GM18511 (cell line): ENCODE results near the gene ZNF222.
A peak's percentile ranks its signal among the peaks of the same experiment; 100 is the strongest.

Experiments used
- ATAC-seq: cut with Tn5 transposase; IDR thresholded peaks from one replicate; pipeline ENCODE4 v1.9.1; 2021; ENCODE audit warnings: mild to moderate bottlenecking, moderate library complexity; ENCODE audit not compliant: unreplicated experiment

The ZNF222 gene

DNA sequence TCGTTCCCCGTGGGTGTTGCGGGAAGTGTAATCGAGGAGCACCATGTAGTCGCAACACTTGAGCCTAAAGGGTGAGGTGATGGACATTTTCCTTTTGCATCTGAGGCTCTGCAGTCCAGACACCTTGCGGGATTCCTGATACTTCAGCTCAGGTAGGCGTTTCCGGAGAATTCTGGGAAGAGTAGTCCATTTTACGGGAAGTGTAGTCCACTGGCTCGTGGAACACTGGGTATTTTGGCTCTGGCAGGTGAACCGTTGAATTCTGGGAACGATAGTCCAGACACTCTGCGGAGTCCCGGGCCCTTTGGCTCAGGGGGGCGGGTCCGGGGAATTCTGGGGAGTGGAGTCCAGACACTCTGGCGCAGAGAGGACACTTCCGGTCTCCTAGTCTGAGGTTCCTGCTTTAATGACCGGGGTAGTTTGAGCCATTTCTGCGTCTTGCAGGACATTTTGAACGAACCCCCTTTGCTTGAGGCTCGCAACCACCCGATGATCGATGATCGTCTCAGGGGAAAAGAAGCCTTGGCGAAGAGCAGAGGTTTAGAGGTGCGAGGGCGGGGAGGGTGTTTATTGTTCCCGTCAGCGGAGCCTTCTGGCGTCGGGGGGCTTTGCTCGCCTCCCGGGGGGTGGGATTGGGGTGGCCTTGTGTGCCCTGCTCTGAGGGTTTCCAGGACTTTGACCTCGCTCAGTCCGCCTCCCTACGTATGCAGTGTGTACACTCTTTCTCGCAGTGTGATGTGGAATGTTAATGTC is 26.6 kb downstream of the ZNF222 start, which contains the start of gene ZNF223:
Gene ZNF223, plus strand, starts transcription at position 387 of the 753 bp plus-strand sequence. CDS start 3,141 bp downstream, outside the sequence.
- peak; percentile 87 for ATAC-seq

DNA sequence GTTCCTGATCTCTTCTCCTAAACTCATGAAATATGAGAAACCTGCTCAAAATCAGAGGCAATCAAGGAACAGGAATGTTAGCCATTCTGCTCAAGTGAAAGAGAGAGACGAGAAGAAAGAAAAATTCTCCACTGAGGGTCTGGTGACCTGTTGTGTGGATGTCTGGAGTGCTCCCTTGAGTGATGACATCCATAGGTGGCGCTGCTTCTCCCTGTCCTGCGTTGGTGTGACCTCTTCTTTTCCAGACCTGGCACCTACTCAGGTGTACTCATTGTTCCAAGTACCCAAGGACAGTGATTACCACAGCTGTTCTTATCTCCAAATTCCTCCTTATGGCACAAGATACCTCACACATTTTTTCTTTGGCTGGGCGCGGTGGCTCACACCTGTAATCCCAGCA is 30.7 kb downstream of the ZNF222 start:
- no peak for ATAC-seq

DNA sequence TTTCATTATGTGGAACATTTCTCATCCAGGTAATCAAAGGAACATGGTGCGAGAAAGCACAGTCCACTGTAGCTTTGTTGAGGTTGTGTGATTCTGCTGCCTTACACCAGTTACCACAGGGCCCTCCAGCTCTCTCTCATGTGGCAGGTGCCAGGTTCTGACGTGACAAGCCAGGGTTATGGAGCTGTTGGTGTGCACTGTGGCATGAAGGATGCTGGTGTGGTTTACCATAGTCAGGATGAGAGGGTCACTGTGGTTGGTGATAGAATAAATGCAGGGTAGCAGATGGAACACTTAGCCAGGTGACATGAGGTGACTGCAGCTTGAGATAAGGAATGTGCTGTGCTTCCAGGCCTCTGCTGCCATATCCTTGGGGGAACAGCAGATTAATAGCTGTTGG is 34.0 kb downstream of the ZNF222 start:
- no peak for ATAC-seq

DNA sequence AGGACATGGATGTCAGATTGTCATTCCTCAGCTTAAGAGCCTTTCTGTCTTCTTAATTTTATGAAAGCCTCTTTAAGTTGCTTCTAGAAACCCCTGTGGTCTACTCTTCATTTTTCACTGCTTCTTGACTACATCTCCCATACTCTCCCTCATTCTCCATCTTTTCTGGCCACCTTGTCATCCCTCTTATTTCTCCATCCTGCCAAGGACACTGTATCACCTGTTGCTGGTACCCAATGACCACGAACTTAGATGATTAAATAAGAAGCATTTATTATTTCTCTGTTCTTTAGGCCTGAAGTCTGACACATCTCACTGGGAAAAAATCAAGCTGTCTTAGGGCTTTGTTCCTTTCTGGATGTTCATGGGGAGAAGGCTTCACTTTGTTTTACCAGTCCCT is 35.9 kb downstream of the ZNF222 start:
- ATAC-seq: no peak

DNA sequence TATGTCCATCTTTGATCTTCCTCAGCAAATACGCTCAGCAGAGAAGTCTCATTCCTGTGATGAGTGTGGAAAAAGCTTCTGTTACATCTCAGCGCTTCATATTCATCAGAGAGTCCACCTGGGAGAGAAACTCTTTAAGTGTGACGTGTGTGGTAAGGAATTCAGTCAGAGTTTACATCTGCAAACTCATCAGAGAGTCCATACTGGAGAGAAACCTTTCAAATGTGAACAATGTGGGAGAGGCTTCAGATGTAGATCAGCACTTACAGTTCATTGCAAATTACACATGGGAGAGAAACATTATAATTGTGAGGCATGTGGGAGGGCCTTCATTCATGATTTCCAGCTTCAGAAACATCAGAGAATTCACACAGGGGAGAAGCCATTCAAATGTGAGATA is 41.1 kb downstream of the ZNF222 start:
- ATAC-seq: no peak

DNA sequence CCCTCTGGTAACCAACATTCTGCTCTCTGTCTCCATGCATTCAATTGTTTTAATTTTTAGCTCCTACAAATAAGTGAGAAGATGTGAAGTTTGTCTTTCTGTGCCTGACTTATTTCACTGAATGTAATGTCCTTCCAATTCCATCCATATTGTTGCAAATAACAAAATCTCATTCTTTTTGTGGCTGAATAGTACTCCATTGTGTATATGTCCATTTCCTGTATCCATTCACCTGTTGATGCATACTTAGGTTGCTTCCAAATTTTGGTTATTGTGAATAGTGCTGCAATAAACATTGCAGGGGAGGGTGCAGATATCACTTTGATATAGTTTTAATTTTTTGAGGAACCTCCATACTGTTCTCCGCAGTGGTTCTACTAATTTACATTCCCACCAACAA is 44.2 kb downstream of the ZNF222 start:
- no peak for ATAC-seq

DNA sequence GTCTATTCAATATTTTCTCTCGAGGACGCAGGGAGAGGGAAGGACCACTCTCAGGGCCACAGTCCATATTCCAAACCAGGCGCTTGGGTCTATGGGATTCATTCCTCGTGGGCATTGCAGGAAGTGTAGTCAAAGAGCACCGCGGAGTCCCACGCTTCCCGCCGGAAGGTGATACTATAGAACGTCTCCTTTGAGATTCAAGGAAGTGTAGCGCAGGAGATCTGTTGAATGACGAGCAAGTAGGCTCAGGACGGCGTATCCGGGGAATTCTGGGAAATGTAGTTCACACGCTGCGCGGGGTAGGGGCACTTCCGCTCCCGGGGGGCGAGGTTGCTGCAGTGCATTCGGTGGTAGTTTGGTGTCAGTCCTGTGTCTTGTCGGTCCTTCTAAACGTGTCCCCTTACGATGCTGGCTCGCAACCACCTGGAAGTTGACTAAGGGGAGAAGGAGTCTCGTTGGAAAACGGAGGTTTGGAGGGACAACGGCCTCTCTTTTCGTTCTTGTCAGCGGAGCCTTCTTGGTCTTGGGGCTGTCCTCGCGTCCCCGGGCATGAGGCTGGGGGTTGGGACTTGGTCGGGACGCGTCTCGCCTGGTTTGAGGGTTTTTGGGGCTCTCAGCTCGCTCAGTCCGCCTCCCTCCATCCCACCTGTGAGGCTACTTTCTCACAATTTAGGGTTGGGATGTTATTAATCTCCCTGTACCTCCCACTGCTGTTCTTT is 46.8 kb downstream of the ZNF222 start, which contains the start of gene ZNF284:
Gene ZNF284, plus strand, starts transcription at position 336 of the 719 bp plus-strand sequence. CDS start 4,231 bp downstream, outside the sequence.
- ATAC-seq: peak; percentile 99

DNA sequence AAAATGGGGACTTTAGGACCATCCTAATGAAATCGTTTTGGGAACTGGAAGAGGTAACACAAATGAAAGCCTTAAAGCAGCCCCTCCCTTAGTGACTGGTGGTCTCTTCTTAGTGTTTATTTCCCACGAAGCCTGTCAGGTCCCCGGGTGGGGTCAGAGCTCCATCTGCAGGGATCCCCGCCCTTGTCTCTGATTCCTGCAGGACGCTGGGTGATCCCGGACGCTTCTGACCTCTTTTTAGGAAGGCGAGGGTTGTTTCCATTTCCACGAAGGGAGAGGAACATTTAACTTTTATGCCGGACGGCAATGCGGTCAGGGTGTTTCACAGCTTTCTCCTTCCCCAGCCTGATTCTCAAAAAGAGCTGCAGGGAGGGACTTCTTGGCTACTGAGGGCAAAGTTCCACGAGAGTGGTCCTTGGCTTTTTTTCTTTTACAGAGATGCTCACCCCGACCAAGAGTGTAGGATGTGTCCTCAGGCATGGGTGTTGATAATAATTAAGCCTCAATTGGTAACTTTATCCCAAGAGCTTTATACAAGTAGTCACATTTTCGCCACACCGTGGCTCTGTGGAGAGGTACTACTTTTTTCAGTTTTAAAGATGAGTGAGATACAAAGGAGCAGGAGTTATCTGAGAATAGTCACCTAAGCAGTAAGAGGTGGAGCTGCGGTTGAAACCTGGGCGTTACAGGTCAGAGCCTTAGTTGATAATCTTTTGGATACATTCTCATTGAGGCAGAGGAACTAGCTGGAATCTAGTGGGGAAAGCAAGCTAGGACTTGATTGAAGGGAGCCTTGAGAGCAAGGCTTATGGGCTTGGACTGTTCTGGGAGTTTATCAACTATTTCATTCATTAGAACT is 47.6 kb downstream of the ZNF222 start:
- no peak for ATAC-seq

DNA sequence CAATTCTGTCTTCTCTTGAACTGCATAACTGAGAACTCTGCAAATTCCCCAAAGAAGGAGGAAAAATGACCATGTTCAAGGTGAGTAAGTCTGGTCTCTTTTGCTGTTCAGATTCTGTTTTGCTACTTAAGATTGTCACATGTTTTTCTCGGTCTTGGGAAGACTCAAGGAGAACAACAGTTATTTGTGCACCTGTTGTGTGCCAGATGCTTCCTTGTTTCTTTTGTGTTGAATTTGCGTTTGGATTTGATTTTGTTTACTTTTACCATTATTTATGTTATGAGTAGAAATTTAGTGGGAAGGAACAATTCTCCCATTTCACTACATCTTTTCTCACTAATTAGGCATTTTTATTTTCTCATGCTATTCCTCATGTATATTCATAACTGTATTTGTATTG is 51.1 kb downstream of the ZNF222 start:
- no peak for ATAC-seq
